ENCODE results near the gene ANKS4B. TPM values are rescaled to one million over a fixed set of nuclear protein-coding genes. Genes with fewer than 3 reads are reported as not detected.

ANKS4B gene
- total and polyA plus RNA-seq, 4 donors = 0.11 TPM; not detected in 3

DNA sequence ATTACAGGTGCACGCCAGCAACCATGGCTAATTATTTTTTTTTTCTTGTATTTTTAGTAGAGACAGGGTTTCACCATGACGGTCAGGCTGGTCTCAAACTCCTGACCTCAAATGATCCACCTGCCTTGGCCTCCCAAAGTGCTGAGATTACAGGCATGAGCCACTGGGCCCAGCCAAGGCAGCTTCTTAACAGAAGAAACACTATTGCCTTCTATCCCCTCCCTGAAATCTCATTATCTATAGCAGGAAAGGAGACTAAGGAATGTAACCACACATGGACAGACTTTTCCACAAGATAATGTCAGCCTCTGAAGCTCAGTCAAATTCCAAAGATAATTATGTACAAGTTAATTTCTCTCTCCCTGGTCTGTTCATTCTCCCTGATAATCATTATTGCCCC lies 16.4 kb upstream of the ANKS4B start:
- no peak overlapping the region for H3K9ac ChIP-seq (ENCODE audit: insufficient read depth in 1 of 2, low read length in 2 of 2)
- no peaks in the 10 kb centered on the region for H3K4me1 ChIP-seq (ENCODE audit: control insufficient read depth in 5 of 5, insufficient read depth in 5 of 5, low read length in 5 of 5)
- H3K27me3 ChIP-seq (ENCODE audit: control insufficient read depth in 3 of 3, insufficient read depth in 3 of 3, low read length in 2 of 3) = peaks cover 0 to 2% (median 0%) of the 10 kb centered on the region in 3 donors
- DNase-seq (no peak), ATAC-seq (ENCODE audit: insufficient read depth, low FRiP score) (no peak)
- 66 to 75% methylated on average over 2 of the region's 2 CpGs for WGBS, 2 donors
- H3K36me3 ChIP-seq (ENCODE audit: control insufficient read depth in 4 of 4, insufficient read depth in 4 of 4, low read length in 4 of 4) = no peaks in the 10 kb centered on the region
- TF ChIP-seq, protein P1, sequence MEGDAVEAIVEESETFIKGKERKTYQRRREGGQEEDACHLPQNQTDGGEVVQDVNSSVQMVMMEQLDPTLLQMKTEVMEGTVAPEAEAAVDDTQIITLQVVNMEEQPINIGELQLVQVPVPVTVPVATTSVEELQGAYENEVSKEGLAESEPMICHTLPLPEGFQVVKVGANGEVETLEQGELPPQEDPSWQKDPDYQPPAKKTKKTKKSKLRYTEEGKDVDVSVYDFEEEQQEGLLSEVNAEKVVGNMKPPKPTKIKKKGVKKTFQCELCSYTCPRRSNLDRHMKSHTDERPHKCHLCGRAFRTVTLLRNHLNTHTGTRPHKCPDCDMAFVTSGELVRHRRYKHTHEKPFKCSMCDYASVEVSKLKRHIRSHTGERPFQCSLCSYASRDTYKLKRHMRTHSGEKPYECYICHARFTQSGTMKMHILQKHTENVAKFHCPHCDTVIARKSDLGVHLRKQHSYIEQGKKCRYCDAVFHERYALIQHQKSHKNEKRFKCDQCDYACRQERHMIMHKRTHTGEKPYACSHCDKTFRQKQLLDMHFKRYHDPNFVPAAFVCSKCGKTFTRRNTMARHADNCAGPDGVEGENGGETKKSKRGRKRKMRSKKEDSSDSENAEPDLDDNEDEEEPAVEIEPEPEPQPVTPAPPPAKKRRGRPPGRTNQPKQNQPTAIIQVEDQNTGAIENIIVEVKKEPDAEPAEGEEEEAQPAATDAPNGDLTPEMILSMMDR (IDR thresholded peaks at IDR 0.05; ENCODE audit: control extremely low read depth, extremely low read depth) = no peak
- no peak overlapping the region for H3K4me3 ChIP-seq
- no peak overlapping the region for H3K27ac ChIP-seq (ENCODE audit: low read depth in 1 of 2, low read length in 1 of 2)
- H3K9me3 ChIP-seq (ENCODE audit: control insufficient read depth in 4 of 4, insufficient read depth in 3 of 4, low read length in 3 of 4) = no peaks in the 10 kb centered on the region

DNA sequence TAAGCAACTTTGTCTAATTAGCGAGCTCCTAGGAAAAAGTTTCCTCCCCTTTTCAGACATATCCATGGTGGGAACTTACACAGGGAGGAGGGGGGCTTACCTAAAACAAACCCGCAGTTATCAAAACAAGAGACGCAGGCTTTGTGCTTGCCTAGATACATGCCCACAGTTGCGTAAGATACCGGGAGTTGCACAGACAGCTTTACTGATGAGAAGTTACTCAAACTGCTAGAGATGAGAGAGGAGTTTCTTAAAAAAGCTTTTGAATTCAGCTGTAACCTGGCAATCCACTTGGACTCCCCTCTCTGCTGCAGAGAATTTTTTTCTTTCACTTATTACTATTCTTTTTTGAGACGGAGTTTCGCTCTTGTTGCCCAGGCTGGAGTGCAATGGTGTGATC lies 15.3 kb upstream of the ANKS4B start:
- WGBS, 2 donors = 48 to 49% methylated on average over 7 of the region's 7 CpGs
- ATAC-seq (ENCODE audit: insufficient read depth, low FRiP score) = no peak

DNA sequence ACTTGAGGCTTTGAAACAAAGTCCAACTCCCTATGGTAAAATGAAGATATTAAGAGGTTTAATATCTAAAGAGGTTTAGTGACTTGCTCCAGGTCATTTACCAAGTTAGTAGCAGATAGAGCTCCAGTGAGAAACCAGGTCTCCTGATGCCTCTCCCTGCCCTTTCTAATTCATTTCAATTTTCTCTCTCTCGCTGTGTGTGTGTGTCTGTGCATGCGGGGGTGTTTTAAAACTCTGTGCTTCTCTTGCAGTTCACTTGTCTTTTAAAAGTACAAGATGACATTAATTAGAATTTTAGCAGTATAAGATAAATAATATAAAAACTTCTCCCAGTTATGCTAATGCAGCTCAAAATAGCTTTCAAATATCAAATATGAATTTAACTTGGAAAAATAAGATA lies 13.9 kb upstream of the ANKS4B start:
- no peaks in the 10 kb centered on the region for H3K4me1 ChIP-seq (ENCODE audit: control insufficient read depth in 5 of 5, insufficient read depth in 5 of 5, low read length in 5 of 5)
- peaks cover 0 to 2% (median 0%) of the 10 kb centered on the region in 3 donors for H3K27me3 ChIP-seq (ENCODE audit: control insufficient read depth in 3 of 3, insufficient read depth in 3 of 3, low read length in 2 of 3)
- no peak overlapping the region for H3K27ac ChIP-seq (ENCODE audit: low read depth in 1 of 2, low read length in 1 of 2)
- H3K4me3 ChIP-seq = no peak overlapping the region
- no peaks in the 10 kb centered on the region for H3K9me3 ChIP-seq (ENCODE audit: control insufficient read depth in 4 of 4, insufficient read depth in 3 of 4, low read length in 3 of 4)
- 96 to 98% methylated on average over 2 of the region's 2 CpGs for WGBS, 2 donors
- no peaks in the 10 kb centered on the region for H3K36me3 ChIP-seq (ENCODE audit: control insufficient read depth in 4 of 4, insufficient read depth in 4 of 4, low read length in 4 of 4)
- ATAC-seq (ENCODE audit: insufficient read depth, low FRiP score) (no peak), DNase-seq (no peak)
- H3K9ac ChIP-seq (ENCODE audit: insufficient read depth in 1 of 2, low read length in 2 of 2) = no peak overlapping the region
- TF ChIP-seq, protein P1 (IDR thresholded peaks at IDR 0.05; ENCODE audit: control extremely low read depth, extremely low read depth) = no peak

More for the DNA sequence above, 15.3 kb upstream of the ANKS4B start:
- no peak overlapping the region for H3K9ac ChIP-seq (ENCODE audit: insufficient read depth in 1 of 2, low read length in 2 of 2)
- H3K36me3 ChIP-seq (ENCODE audit: control insufficient read depth in 4 of 4, insufficient read depth in 4 of 4, low read length in 4 of 4) = no peaks in the 10 kb centered on the region
- H3K27ac ChIP-seq (ENCODE audit: low read depth in 1 of 2, low read length in 1 of 2) = no peak overlapping the region
- H3K9me3 ChIP-seq (ENCODE audit: control insufficient read depth in 4 of 4, insufficient read depth in 3 of 4, low read length in 3 of 4) = no peaks in the 10 kb centered on the region
- H3K27me3 ChIP-seq (ENCODE audit: control insufficient read depth in 3 of 3, insufficient read depth in 3 of 3, low read length in 2 of 3) = peaks cover 0 to 2% (median 0%) of the 10 kb centered on the region in 3 donors
- H3K4me1 ChIP-seq (ENCODE audit: control insufficient read depth in 5 of 5, insufficient read depth in 5 of 5, low read length in 5 of 5) = no peaks in the 10 kb centered on the region
- H3K4me3 ChIP-seq = no peak overlapping the region
- TF ChIP-seq, protein P1 (IDR thresholded peaks at IDR 0.05; ENCODE audit: control extremely low read depth, extremely low read depth) = no peak
- no peak for DNase-seq
